Fibroblast of peridontal ligament (primary cell): ENCODE data around the gene DUOXA2.

Experiments
- DNase-seq: peaks from one replicate; pipeline ENCODE4 v3.0.0-alpha.2; 2010; ENCODE audit errors: extremely low read depth

Gene DUOXA2

DNA sequence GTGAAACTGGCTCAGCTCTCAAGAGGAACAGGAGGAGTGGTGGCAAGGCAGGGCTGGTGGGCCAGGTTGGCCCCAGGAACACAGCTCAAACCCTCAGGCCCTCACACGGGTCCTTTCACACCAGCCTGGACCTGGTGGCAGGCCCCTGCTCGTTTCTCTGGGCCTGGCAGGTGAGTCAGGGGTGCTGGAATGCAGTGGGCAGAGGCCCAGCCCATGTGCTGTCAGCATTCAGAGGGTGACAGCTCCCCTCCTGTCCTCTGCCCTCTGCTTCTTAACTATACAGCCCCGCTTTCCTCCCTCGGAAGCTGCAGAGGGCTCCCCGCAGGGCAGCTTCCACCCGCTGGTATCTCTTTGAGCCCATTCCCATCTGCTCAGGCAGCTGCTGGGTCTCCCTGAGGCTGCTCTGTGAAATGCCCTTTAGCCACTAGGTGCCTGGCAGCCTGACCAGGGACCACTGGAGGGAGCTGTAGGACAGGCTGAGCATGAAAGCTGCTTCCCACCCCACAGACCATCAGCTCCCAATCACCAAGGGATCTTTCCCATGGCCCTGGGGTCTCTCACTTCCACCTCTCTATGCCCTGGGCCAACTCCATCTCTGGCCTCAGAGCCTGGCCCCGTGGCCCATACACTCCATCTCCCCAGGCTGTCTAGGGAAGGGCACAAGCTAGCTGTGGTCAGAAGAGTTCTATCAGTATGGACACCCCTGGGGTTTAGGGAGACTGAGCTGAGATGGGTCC, 48.8 kb downstream of the DUOXA2 start:
- DNase-seq, result peak; percentile 79

DNA sequence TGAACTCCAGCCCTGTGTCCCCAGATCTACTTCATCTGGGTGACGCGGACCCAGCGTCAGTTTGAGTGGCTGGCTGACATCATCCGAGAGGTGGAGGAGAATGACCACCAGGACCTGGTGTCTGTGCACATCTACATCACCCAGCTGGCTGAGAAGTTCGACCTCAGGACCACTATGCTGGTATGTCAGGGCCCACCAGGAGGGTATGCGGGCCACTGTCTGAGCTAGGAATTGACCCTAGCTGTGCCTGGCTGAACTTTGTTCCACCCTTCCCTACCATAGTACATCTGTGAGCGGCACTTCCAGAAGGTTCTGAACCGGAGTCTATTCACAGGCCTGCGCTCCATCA, 49.4 kb downstream of the DUOXA2 start:
- DNase-seq, result no peak

DNA sequence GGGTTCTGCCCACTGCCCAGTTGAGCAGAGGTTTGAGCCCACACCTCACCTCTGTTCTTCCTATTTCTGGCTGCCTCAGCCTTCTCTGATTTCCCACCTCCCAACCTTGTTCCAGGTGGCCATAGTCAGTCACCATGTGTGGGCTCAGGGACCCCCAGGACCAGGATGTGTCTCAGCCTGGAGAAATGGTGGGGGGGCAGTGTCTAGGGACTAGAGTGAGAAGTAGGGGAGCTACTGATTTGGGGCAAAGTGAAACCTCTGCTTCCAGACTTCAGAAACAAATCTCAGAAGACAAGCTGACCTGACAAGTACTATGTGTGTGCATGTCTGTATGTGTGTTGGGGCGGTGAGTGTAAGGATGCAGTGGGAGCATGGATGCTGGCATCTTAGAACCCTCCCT, 50.8 kb downstream of the DUOXA2 start:
- no peak for DNase-seq

DNA sequence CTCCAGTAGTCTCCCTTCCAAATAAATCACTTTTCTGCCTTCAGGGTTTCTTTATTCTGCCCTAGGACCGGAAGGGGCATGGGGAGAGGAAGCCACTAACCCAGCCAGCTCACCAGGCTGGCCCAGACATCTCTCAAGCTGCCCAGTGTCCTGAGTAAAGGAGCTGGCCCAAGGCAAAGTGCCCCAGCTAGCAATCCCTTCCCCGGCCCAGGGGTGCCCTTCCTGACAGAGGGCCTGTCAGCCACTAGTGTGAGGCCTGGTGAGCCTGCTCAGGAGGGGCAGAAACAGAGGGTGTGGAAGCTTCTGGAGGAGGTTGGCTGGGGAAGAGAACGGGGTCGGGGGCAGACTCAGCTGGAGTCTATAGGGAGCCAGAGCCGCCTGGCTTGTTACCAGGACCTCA, 51.4 kb downstream of the DUOXA2 start:
- DNase-seq, result no peak

DNA sequence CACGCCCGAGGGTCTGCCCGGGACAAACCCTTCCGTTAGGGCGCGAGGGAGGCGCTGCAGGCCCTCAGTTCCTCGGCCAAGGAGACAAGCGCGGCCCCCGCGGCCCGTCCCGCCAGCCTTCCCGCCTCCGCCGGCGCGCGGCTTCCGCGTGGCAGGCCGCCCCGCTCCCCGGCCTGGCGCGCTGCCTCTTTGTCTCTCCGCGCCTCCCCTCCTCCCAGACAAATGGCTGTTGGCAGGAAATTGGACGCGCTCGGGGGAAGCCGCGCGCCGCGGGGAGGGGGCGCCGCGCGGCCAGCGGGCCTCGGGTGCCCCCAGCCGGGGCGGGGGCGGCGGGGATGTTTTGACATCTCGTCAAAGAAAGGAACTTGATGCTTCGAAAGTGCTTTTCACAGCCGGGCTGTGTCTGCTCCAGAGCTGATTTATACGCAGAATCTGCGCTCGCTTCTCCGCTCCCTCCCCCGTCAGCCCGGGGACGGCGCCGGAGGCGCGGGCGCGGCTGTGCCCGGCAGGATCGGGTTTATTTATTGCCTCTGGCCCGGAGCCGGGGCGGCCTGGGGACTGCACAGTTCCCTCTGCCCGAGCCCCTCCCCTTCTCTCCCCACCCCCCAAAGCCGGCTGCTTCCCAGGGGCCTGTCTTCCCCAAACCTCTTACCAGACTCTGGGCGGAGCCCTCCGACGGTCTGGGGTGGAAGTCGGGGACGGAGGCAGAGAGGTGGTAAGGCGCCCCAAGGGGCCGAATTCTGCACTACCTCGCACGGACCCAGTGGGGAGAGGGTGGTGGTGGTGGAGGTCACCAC, 52.9 kb downstream of the DUOXA2 start:
- DNase-seq, result peak; percentile 76

DNA sequence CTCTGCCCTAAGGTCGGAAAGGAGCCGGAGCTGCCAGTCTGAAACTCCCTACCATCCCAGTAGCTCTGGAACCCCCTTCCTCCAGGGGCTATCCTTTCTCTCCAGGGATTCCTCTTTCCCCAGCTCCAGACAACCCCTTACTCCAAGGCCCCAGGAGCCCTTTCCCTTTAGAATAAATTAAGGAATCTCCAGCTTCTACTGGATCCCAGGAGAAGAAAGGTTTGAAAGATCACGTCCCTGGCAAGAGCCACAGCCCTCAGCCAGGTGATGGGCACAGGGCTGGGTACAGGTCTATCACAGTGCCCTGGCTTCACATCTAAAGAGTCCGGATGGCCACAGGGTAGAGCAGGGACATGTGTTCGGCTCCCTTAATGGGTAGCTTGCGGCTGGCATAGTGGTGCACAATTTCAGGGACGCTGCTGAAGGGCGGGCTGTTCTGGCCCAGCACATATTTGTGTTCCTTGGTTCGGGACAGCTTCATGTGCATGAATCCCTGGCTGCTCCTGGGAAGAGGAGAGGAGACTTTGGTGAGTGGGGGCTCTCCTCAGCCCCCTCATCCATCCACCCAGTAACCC, 53.6 kb downstream of the DUOXA2 start:
- no peak for DNase-seq
